Stimulated activated naive B cell treated with anti-CD40 and anti-IgM and Interleukin-4, amounts not matched to agents 10 μg/mL and 1 μg/mL and 100 μg/mL, for 72 hours (primary cell): ENCODE results near the gene MYBBP1A.

Source experiments
- ATAC-seq, 2 donors: fragments of 150-1000 bp; cut with Tn5 transposase; replicated peaks; 2 replicates each; pipeline ENCODE4 v1.10.0; 2021; ENCODE audit warnings: moderate library complexity in 1 of 2
- DNase-seq: peaks from one replicate; pipeline ENCODE4 v3.0.0; 2021
- H3K27ac Mint-ChIP-seq: one replicate; pipeline ENCODE4 v1.8.0; 2022; ENCODE audit warnings: mild to moderate bottlenecking, mixed read lengths
- H3K27me3 Mint-ChIP-seq, 2 donors: one replicate each; pipeline ENCODE4 v1.8.0; 2022; ENCODE audit warnings: mixed read lengths in 2 of 2
- H3K36me3 Mint-ChIP-seq, 2 donors: one replicate each; pipeline ENCODE4 v1.8.0; 2022; ENCODE audit warnings: mixed read lengths in 2 of 2, mild to moderate bottlenecking in 1 of 2
- H3K4me1 Mint-ChIP-seq, 2 donors: one replicate each; pipeline ENCODE4 v1.8.0; 2022; ENCODE audit warnings: mixed read lengths in 2 of 2, mild to moderate bottlenecking in 1 of 2
- H3K4me3 Mint-ChIP-seq, 2 donors: one replicate each; pipeline ENCODE4 v1.8.0; 2022; ENCODE audit warnings: mild to moderate bottlenecking in 2 of 2, mixed read lengths in 2 of 2, moderate library complexity in 1 of 2
- H3K9me3 Mint-ChIP-seq, 2 donors: one replicate each; pipeline ENCODE4 v1.8.0; 2022; ENCODE audit warnings: mixed read lengths in 2 of 2, mild to moderate bottlenecking in 1 of 2

The MYBBP1A gene

DNA sequence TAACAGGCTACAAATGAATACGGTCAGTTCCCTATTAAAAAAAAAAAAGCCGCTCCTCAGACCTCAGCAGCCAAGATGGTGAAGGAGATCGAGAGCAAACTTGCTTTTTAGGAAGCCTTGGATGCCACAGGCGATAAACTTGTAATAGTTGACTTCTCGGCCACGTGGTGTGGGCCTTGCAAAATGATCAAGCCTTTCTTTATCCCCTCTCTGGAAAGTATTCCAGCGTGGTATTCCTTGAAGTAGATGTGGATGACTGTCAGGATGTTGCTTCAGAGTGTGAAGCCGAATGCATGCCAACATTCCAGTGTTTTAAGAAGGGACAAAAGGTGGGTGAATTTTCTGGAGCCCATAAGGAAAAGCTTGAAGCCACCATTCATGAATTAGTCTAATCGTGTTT, 16.9 kb upstream of the MYBBP1A start:
- H3K4me1 Mint-ChIP-seq = peaks cover 10 to 12% of the 10 kb centered on the region in 2 donors
- no peak overlapping the region for H3K4me3 Mint-ChIP-seq
- DNase-seq (no peak), ATAC-seq (no peak)
- no peak overlapping the region for H3K27ac Mint-ChIP-seq
- H3K27me3 Mint-ChIP-seq = peaks cover 16 to 31% of the 10 kb centered on the region in 2 donors
- no peaks in the 10 kb centered on the region for H3K36me3 Mint-ChIP-seq
- no peaks in the 10 kb centered on the region for H3K9me3 Mint-ChIP-seq

DNA sequence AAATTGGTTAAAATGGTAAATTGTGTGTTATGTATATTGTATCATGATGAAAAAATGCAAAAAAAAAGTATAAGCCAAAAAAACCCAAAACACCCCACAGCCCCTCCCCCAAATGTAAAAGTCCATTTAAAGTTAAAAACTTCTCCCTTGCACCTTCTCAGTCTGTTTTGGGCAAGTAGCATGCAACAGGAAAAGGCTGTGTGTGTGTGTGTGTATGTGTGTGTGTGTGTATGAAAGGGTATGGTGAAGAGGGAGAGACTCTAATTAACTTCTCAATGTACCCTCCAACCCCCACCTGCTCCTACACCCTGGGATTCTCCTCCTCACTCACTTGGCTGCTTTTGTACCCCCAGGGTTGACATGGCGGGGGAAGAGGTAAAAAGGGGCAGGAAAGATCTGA, 14.4 kb upstream of the MYBBP1A start:
- peaks cover 11 to 15% of the 10 kb centered on the region in 2 donors for H3K27me3 Mint-ChIP-seq
- H3K36me3 Mint-ChIP-seq = no peaks in the 10 kb centered on the region
- no peak overlapping the region for H3K4me3 Mint-ChIP-seq
- ATAC-seq = no peak
- no peak for DNase-seq
- H3K9me3 Mint-ChIP-seq = no peaks in the 10 kb centered on the region
- peaks cover 17 to 20% of the 10 kb centered on the region in 2 donors for H3K4me1 Mint-ChIP-seq
- no peak overlapping the region for H3K27ac Mint-ChIP-seq

DNA sequence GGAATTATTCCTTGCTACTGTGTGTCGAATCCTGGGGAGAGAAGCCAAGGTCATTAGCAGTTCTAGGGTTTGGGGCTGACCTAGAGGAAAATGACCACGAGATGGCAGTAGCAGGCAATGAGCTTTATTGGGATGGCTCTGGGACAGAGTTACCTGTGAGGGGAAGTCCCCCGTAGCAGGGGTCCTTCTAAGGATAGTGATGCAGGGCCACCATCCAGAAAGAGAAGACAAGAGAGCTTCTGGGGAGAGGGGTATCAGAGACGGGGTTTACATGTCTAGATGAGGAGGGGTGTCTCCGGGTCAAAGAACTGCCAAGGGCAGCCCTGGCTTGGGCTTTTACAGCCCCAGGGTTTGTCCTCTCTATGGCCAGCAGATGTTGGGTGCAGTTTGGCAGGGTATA, 11.6 kb upstream of the MYBBP1A start:
- H3K4me1 Mint-ChIP-seq = peaks cover 19 to 30% of the 10 kb centered on the region in 2 donors
- ATAC-seq (peak; percentile 75 to 78), DNase-seq (no peak)
- no peaks in the 10 kb centered on the region for H3K9me3 Mint-ChIP-seq
- H3K4me3 Mint-ChIP-seq = no peak overlapping the region
- H3K27ac Mint-ChIP-seq = no peak overlapping the region
- H3K27me3 Mint-ChIP-seq = peaks cover 7 to 9% of the 10 kb centered on the region in 2 donors
- H3K36me3 Mint-ChIP-seq = no peaks in the 10 kb centered on the region

DNA sequence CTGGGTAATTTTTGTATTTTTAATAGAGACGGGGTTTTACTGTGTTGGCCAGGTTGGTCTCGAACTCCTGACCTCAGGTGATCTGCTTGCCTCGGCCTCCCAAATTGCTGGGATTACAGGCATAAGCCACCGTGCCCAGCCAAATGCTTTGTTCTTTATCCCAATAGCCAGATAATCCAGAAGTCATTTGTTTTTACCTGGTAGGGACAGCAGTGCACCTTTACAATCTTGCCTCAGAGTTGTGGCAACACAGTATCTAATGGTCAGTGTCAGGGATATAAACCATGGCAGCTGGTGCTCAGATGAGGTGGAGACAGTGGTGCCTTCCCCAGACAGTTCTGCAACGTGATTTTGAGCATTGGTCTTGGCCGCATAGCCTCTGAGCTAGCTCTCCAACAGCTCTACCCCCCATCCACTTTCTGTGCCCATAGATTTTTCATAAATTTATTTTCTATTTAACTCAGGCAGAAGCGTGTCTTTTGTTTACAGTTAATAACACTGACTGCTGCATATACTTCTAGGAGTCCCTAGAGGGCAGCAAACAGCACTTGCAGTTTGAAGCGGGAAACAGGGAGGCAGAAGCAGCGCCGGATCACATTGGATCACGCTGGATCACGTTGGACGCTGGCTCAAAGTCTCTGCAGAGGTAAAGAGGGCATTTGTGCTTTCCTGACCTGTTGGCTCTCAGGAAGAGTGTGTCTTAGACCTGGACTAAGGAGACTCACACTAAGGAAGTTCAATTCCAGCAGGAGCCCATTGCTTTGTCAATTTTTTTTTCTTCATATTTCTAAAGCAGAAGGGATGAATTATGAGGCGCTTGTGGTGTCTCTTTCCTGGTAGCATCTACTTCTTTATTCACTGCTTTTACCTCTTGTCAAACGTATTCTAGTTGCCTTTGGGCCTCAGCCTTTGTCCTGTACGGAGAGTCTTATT, 10.3 kb upstream of the MYBBP1A start:
- H3K27me3 Mint-ChIP-seq = no peaks in the 10 kb centered on the region
- ATAC-seq (peak; percentile 70 to 73), DNase-seq (no peak)
- no peaks in the 10 kb centered on the region for H3K9me3 Mint-ChIP-seq
- peak overlapping the region in 1 of 2 donors; percentile 63 for H3K4me3 Mint-ChIP-seq
- peaks cover 21 to 32% of the 10 kb centered on the region in 2 donors for H3K4me1 Mint-ChIP-seq
- H3K36me3 Mint-ChIP-seq = no peaks in the 10 kb centered on the region
- no peak overlapping the region for H3K27ac Mint-ChIP-seq

DNA sequence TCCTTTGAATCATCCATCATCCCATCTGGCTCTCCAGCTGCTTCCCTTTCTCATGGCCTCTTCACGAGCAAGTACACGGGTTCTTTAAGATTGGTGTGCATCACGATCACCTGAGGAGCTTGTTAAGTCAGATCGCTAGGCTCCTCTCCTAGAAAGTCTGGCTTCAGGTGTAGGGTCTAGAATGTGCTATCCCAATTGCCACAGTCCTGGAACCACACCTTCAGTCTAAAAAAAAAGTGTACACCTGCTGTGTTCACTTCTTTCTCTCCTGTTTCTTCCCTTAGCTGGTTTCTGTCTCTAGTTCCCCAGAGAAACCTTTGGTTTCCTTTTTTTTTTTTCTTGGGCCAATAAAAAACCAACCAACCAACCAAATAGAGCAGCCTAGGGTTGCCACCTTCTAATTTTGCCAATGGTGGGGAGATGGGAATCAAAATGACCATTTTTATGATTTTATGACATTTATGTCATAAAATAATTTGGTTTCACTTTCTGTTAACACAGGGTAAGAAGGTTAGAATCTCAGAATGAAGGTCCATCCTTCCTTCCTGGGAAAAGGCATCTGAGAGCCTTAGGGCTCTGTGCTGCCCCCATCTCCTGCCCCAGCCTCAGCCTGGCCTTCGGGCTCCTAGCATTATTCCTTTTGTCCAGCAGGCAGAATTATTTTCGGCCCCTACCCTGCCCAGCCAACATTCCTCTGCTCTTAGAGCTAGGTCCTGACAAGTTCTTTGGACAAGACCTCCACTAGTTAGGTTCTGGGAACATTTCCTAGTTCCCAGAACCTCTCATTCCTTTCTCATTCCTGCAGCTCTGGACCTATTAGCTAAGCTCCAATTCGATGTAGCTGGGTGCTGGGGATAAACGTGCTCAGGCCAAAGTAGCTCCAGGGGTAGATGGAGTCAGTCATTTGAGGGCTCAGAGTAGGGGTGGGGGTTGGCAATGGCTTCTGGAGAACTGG, 7.1 kb upstream of the MYBBP1A start:
- no peak for DNase-seq
- peak; percentile 12 to 31 for ATAC-seq
- no peak overlapping the region for H3K4me3 Mint-ChIP-seq

DNA sequence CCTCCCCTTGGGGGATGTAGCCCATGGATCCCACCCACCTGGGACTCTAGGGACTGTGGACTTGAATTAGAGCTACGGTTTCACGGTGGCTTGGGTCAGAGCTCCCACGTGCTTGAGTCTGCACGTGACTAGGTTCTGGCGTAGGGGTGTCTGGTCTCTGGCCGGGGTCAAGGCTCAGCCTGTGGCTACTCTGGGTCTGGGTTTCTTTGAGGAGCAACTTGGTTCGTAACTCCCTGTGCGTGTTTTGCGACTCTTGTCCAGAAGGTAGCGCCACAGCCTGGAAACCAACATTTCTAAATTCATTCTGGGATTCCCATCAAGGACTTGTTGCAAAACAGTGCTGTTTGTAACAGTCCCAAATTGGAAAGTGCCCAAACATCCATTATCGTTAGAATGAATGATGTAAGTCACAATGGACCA, 5.7 kb upstream of the MYBBP1A start:
- no peak overlapping the region for H3K27ac Mint-ChIP-seq
- no peaks in the 10 kb centered on the region for H3K9me3 Mint-ChIP-seq
- peaks cover 22 to 34% of the 10 kb centered on the region in 2 donors for H3K4me1 Mint-ChIP-seq
- H3K4me3 Mint-ChIP-seq = no peak overlapping the region
- DNase-seq = no peak
- H3K27me3 Mint-ChIP-seq = no peaks in the 10 kb centered on the region
- ATAC-seq = no peak
- no peaks in the 10 kb centered on the region for H3K36me3 Mint-ChIP-seq

More for the DNA sequence above, 7.1 kb upstream of the MYBBP1A start:
- H3K9me3 Mint-ChIP-seq = no peaks in the 10 kb centered on the region
- no peaks in the 10 kb centered on the region for H3K36me3 Mint-ChIP-seq
- H3K27ac Mint-ChIP-seq = peak overlapping the region; percentile 4
- H3K4me1 Mint-ChIP-seq = peaks cover 21 to 32% of the 10 kb centered on the region in 2 donors
- H3K27me3 Mint-ChIP-seq = no peaks in the 10 kb centered on the region

DNA sequence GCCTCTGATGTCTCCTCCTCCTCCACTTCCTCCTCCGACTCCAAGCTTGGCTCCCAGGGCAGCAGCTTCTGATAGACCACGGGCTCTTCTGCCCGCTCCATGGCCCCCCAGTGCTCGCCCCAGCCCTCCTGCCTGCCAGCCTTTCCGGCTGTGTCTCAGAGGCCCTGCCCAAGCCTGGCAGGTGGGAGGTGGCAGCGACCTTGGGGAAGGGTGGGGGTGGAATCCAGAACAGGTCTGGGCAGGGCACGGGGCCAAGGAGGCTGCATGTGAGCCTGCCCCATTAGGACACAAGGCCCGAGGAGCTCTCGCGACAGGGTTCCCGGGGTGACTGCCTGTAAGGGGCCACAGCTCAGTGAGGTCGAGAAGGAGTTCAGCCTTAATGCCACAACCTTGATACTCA, 5.2 kb upstream of the MYBBP1A start, which contains the start of gene GGT6:
Gene GGT6, minus strand, starts transcription at position 157 of the 400 bp plus-strand sequence. Its CDS starts 56 bp downstream, at position 101.
- peaks cover 24 to 33% of the 10 kb centered on the region in 2 donors for H3K4me1 Mint-ChIP-seq
- H3K27me3 Mint-ChIP-seq = no peaks in the 10 kb centered on the region
- H3K4me3 Mint-ChIP-seq = no peak within 1 kb of the TSS
- ATAC-seq (no peak), DNase-seq (no peak)
- no peak within 1 kb of the TSS for H3K27ac Mint-ChIP-seq
- H3K9me3 Mint-ChIP-seq = no peaks in the 10 kb centered on the region
- no peaks in the 10 kb centered on the region for H3K36me3 Mint-ChIP-seq

DNA sequence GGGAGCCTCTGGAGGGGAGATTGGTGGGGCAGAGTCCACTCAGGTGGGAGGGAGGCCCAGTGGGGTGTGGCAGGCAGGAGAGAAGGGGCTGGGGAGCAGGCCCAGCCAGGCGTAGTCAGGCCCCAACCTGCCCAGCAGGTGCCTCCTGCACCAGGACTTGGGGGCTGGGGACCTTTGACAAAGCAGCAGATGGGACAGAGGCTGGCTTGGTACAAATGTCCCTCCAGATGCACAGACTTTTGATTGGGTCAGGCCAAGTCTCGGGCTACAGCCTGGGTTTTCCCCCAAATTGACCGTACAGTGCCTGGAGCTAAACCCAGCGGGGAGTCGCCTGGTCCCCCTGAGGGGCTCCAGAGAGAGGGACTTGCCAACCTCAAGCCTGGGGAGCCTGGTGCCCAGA, 4.8 kb upstream of the MYBBP1A start:
- Mint-ChIP-seq H3K27me3 (no peaks in the 10 kb centered on the region), H3K4me1 (peaks cover 24 to 35% of the 10 kb centered on the region in 2 donors), H3K9me3 (no peaks in the 10 kb centered on the region), H3K36me3 (peaks cover 0 to 3% of the 10 kb centered on the region in 2 donors), H3K4me3 (no peak overlapping the region), H3K27ac (no peak overlapping the region)
- ATAC-seq (no peak), DNase-seq (no peak)

DNA sequence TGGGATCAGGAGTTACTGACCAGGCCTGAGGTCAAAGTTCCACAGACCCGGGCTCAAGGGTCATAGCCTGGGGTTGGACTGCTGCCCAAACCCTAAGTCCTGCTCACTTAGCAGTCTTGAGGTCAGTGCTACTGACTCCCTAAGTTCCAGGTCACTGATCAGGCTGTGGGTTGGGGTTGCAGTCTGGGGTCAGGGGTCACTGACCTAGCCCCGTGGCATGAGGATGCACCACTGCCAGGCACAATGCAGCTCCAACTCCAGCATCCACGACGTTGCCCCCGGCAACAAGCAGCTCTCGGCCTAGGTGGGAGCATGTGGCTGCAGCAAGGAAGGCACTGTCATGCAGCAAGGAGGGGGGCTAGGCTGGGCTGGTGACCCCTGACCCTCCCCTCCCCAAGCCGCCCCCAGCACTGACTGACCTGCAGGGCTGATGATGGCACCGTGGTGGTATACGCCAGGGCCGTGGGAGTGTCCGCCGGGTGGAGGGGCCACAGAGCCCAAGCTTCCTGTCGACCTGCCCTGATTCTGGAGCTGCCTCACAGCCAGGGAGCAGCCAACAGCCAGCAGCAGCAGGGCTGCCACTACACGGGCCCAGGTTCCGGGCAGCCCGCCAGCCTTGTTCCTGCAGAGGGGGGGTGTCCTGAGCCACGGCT, 4.1 kb upstream of the MYBBP1A start:
- ATAC-seq (no peak), DNase-seq (no peak)
- Mint-ChIP-seq H3K36me3 (peaks cover 0 to 9% of the 10 kb centered on the region in 2 donors), H3K27ac (no peak overlapping the region), H3K4me3 (no peak overlapping the region), H3K9me3 (no peaks in the 10 kb centered on the region), H3K27me3 (no peaks in the 10 kb centered on the region), H3K4me1 (peaks cover 29 to 42% of the 10 kb centered on the region in 2 donors)

DNA sequence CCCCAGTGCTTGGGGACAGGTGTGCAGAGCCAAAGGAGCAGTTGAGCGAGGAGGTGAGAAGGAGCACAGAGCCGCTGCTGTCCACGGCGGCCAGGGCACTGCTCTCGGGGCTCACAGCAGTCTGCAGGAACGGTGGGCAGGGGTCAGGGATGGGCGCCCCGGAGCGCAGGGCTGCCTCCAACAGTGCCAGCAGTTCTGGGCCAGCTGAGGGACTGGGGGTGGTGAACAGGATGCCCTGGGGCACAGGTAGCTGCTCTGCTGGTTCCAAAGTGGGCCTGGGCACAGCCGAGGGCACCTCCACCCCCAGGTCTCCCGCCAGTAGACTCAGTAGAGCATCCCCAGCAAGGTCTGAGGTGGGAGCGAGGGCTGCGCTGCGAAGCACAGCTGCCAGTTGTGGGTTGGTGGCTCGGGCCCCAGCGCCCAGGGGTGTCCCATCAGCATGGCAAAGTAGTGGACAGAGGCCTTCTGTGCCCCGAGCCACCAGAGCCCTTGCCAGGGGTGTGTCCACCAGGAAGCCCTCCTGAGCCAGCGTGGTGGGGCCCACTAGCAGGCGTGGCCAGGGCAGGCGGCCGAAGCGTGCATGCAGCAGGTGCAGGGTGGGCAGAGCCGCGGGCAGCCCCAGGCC, 3.3 kb upstream of the MYBBP1A start:
- H3K27ac Mint-ChIP-seq = peak overlapping the region; percentile 39
- no peak for DNase-seq
- H3K4me1 Mint-ChIP-seq = peaks cover 35 to 47% of the 10 kb centered on the region in 2 donors
- H3K9me3 Mint-ChIP-seq = no peaks in the 10 kb centered on the region
- H3K4me3 Mint-ChIP-seq = no peak overlapping the region
- ATAC-seq = no peak
- H3K36me3 Mint-ChIP-seq = peaks cover 0 to 14% of the 10 kb centered on the region in 2 donors
- H3K27me3 Mint-ChIP-seq = no peaks in the 10 kb centered on the region

DNA sequence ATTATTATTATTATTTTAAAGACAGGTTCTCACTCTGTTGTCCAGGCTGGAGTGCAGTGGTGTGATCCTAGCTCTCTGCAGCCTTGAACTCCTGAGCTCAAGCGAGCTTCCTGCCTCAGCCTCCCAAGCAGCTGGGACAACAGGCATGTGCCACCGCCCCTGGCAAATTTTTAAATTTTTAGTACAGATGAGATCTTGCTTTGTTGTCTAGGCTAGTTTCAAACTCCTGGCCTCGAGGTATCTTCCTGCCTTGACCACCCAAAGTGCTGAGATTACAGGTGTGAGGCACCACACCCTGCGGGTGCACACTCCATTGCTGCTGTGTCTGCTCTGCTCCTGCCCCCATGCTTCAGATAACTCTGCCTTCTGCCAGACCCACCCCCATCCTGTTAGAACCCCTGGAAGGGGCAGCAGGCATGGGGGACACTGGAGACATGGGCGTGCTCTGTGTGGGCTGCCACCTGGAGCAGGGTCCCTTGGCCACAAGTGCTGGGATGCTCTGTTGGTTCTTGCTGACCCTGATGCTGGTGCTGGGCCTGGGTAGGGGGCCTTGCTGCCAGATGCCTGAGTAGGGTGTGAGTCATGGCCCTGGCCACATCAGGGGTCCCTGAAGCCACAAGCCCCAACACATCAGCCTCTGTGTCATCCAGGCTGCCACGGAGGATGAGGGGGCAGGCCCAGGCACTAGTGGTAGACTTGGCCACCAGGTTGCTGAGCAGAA, 2.6 kb upstream of the MYBBP1A start:
- no peak overlapping the region for H3K4me3 Mint-ChIP-seq

DNA sequence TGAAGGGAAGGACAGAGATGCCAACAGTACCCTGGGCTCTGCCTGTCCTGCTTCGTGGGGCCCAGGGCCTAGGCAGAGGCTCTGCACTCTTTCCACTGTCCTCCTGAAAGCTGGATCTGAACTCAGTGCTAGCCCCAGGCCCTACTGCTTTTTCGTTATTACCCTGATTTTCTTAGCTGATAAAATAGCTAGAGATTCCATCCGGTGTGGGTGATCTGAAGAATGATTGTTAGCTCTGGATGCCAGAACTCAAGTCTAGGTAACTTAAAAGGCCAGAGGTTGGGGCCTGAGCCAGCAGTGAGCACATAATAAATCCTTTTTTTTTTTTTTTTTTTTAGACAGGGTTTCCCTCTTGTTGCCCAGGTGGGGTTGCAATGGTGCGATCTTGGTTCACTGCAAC, 1.8 kb upstream of the MYBBP1A start:
- DNase-seq (no peak), ATAC-seq (no peak)
- Mint-ChIP-seq H3K27me3 (no peaks in the 10 kb centered on the region), H3K27ac (no peak overlapping the region), H3K4me3 (no peak overlapping the region), H3K36me3 (peaks cover 4 to 14% of the 10 kb centered on the region in 2 donors), H3K4me1 (peaks cover 24 to 33% of the 10 kb centered on the region in 2 donors), H3K9me3 (no peaks in the 10 kb centered on the region)

More for the DNA sequence above, 2.6 kb upstream of the MYBBP1A start:
- Mint-ChIP-seq H3K27ac (peak overlapping the region; percentile 39), H3K27me3 (no peaks in the 10 kb centered on the region), H3K36me3 (peaks cover 2 to 14% of the 10 kb centered on the region in 2 donors), H3K9me3 (no peaks in the 10 kb centered on the region), H3K4me1 (peaks cover 30 to 41% of the 10 kb centered on the region in 2 donors)
- ATAC-seq = no peak
- DNase-seq = no peak
